GM10266 (cell line): Measurements from ENCODE around the gene FMNL2.

Source experiments
- DNase-seq: peaks from one replicate; pipeline ENCODE4 v3.0.0; 2012; ENCODE audit errors: extremely low spot score
- TF ChIP-seq, protein P1 (sequence below): IDR thresholded peaks from 2 replicates; pipeline ENCODE4 v1.5.1; 2012; ENCODE audit warnings: mild to moderate bottlenecking, low read depth; ENCODE audit not compliant: control insufficient read depth, insufficient read depth; ENCODE audit errors: missing control alignments

The FMNL2 gene

DNA sequence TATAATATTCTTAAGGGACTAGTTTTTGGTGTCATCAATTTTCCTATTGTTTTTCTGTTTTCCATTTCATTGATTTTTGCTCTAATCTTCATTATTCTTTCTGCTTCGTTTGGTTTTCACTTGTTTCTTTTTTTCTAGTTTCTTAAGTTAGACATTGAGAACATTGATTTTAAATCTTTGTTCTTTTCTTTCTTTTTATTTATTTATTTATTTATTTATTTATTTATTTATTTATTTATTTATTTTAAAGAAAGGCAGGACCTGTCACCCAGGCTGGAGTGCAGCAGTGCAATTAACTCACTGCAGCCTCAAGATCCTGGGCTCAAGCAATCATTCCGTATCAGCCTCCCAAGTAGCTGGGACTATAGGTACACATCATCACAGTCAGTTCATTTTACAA lies 7.0 kb upstream of the FMNL2 start:
- TF ChIP-seq, protein P1, sequence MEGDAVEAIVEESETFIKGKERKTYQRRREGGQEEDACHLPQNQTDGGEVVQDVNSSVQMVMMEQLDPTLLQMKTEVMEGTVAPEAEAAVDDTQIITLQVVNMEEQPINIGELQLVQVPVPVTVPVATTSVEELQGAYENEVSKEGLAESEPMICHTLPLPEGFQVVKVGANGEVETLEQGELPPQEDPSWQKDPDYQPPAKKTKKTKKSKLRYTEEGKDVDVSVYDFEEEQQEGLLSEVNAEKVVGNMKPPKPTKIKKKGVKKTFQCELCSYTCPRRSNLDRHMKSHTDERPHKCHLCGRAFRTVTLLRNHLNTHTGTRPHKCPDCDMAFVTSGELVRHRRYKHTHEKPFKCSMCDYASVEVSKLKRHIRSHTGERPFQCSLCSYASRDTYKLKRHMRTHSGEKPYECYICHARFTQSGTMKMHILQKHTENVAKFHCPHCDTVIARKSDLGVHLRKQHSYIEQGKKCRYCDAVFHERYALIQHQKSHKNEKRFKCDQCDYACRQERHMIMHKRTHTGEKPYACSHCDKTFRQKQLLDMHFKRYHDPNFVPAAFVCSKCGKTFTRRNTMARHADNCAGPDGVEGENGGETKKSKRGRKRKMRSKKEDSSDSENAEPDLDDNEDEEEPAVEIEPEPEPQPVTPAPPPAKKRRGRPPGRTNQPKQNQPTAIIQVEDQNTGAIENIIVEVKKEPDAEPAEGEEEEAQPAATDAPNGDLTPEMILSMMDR = no peak
- no peak for DNase-seq

DNA sequence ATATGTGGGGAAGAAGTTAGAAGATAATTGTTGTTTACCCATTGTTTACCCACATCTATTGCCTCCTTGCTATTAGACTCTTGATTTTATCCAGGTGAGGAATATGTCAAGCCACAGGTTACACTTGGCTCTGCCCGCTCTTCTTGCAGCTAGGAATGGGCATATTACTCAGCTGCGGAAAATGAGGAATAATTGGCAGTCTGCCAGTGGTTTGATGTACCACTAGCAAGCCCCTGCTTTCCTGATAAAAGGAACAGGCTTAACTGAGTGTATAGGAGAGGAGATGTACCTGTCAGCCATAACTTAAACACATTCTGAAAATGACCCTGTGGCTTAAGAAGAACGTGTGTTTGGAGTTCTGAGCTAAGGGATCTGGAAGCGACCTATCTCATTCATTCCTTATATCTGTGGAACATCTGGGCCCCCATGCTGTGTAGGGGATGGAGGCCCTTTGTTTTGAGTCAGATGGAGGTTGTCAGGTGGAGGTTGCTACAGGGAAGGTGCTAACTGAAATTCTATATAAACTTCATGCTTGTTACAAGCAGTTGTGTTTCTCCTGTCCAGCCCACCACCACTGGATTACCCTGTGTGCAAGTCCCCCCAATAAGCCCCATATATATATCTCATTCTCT lies 4.6 kb upstream of the FMNL2 start:
- no peak for DNase-seq
- TF ChIP-seq, protein P1 = no peak

DNA sequence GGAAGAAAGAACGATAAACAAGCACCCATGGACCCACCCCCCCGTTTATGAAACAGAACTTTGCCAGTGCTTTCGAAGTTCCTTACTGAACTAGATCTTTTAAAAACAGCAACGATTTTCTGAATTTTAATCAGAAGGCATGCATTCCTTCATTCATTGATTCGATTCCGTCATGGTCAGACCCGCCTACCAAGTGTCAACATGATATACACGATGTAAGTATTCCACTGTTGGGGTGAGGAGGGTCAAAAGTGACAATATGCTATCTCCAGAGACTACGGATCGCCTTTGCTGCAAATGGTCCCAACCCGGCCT lies 316 bp upstream of the FMNL2 start:
- TF ChIP-seq, protein P1 = no peak
- no peak for DNase-seq

DNA sequence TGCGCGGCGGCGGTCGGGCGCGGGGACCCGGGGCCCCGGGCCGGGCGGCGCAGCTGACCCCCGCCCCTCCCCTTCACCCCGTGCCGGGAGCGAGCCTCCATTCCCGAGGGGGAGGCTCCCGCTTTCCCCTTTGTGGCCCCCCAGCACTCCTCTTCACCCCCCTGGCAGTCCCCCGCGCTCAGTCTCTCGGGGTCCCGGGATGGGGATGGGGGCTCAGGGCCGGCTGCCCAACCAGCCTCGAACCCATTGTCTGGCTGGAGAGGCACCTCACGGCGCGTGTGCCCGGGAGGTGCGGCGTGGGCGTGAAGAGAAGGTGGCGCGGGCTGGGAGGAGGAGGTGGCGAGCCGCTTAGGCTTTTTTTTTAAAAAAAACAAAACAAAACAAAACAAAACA lies 748 bp downstream of the FMNL2 start:
- TF ChIP-seq, protein P1 = no peak
- no peak for DNase-seq

DNA sequence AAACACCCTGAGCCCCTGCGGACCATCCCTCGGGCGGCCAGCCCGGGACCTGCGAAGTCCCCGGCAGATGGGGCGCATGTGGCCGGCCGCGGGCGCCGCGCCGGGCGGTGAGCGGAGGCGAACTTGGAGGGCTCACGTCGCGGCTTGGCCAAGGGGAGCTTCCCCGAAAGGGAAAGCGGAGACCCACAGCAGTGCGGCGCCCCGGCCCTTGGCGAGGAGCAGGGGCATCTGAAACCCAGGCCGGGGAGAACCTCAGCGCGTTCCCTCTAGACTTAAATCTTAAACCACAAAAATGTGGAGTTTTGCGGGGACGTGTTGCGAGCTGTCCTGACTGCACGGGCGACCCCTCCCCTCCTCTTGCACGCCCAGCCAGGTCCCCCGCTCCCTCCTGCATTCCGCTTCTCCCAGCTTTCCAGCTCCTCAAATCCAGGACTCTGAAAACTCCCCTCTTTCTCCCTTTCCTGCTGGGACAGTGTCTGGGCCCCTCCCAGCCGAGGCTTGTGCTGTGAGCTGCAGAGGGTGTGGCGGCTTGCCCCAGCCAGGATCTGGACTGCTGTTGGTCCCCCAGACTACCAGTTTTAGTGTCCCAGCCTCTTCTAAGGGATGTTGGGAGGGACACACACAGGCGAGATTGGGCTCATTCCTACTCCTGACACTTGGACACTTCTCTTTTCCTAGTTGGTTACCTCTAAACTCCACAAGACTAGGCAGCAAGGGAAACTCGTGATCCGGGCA lies 1.3 kb downstream of the FMNL2 start:
- TF ChIP-seq, protein P1 = no peak
- DNase-seq = peak; percentile 66

DNA sequence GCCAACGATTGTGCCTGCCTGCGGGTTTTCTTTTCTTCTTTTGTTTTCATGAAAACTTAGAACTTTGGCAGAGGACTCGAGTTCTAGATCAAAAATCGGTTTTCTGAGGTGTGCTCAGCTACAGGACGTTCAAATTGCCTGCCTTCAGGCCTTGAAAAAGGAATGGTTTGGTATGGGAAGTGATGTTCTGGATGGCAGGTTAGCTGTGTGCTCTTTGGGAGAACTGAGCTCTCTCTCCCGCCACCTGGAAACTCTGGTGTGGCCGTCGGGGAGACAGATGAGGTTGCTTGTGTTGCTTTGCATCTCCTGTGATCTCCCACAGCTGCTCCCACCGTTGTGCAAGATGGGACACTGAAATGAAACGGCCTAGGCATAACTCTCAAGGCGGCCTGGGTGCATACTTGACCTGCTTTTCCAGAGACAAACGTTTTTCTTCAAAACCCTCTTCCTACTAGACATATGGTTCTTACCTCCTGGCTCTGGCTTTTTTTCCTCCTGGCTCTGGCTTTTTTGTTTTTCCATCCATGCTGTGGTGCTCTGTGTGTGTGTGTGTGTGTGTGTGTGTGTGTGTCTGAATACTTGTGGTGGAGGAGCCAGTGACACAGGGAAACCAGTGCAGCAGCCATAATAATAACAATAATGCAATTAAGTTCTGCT lies 2.0 kb downstream of the FMNL2 start:
- DNase-seq = no peak

More for the DNA sequence above, 2.0 kb downstream of the FMNL2 start:
- TF ChIP-seq, protein P1 = no peak
